CD4-positive, alpha-beta T cell treated with Interleukin-21 for 1 hour (primary cell): Measurements from ENCODE around the gene FGF3.

ENCODE experiments used
- DNase-seq: peaks from one replicate; pipeline ENCODE4 v3.0.0-alpha.2; 2020

FGF3 gene

DNA sequence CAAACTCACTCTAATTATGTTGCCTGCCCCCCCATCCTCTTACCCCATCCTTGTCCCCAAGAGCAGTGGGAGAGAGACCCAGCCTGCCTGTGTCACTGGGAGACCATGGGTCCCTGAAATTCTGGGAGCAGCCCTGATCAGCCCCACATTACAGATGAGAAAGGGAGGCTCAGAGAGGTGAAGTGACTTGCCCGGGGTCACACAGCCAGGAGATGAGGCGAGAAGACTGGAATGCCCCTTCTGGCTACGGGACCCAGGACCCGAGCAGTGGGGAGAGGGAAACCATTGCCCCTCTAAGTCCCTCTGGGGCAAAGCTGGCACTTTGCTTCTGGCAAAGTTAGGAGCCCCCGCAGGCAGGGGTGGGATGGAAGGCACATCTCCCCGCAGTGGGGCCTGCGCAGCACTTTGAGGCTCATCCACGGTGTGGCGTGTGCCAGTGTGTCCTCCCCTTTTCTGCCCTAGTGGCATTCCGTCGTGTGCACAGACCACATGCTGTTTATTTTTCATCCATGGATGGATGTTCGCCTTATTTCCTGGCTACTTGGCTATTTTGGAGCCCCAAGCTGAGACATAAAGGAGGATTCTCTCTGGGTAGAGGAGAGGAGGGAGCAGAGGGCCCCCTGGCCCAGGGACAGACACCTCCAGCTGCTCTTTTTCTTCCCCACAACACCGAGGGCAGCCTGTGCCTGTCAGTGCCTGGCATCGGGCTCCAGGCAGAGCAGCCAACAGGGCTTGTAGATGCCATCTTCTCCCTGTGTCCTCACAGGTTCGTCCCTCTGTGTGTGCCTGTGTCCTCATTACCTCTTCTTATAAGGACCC is 3.7 kb upstream of the FGF3 start:
- no peak for DNase-seq

DNA sequence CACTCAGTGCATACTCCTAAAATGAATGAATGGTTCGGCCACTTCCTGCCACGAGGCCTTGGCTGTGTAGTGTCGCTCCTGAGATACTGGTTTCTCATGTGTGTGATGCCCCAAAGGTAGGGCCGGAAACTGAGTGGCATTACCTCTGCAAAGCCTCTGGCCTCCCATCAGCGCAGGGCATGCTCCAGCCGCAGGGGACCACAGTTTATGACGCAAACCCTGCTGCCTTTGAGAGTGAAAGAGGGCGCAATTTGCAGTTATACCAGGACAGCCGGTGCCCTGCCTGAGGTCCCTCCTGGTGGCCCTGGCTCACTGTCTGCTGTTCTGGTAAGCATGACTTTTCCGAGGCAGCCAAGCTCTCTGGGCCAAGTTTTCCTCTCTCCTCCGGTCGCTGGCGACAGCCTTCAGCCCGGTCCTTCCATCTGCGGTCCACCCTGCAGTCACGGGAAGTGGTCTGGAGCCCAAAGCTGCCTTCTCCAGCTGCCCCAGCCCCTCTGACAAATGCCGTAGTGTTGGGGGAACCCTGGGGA is 2.4 kb upstream of the FGF3 start:
- DNase-seq = no peak

DNA sequence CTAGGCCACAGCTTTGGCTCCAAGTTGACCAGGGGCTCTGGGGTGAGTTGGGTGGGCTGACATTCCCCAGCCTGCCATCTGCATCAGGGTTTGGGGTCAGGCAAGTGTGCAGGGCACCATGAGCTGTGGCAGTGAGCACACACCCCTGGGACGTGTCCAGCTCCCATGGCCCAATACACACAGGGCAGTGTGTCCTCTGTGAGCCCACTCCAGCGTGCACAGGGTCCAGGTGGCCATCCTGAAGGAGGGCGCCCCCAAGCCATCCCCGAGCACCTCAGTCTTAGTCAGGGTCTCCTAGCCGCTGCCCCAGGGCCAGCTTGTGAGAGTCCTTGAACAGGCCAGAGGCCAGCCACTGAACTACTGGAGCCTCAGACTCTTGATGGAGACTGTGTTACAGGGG is 1.2 kb upstream of the FGF3 start:
- no peak for DNase-seq

DNA sequence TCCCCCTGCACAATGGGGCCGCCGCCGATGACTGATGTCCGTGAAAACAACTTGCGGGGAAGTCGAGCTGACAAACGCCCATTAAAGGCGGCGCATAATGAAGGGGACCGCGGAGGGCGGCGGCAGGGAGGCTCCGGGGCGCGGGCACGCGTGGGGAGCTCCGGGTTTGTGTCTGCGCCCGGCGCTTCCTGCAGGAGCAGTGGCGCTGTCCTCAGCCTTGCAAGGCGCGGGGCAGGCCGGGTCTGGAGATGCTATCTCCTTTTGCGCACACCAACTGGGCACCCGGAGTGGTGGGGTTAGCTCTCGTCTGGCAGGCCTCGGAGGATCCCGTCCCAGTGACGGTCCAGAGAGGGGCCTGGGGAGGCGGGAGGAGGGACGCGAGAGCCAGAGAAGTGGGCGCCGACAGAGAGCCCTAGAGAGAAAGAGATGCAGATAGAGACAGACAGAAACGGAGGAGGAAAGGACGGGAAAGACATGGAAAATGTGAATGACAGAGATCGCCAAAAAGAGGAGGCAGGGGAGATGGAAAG is 390 bp upstream of the FGF3 start:
- no peak for DNase-seq

DNA sequence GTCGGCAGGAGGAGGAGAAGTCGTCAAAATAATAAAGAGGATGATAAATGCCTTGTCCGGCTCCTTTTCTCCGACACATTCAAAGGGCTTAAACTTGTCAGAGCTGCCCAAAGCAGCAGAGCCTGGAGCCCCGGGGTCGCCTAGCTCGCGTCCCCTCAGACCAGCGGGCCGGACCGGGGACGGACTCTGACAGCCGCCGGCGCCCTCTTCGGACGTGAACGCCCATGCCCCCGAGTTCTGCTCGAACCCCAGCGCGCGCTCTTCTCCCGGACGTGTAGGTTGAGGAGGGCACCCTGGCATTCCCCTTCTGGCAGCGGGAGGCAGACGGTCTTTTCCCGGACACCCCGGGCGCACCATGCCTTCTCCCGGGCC is 999 bp downstream of the FGF3 start:
- no peak for DNase-seq

DNA sequence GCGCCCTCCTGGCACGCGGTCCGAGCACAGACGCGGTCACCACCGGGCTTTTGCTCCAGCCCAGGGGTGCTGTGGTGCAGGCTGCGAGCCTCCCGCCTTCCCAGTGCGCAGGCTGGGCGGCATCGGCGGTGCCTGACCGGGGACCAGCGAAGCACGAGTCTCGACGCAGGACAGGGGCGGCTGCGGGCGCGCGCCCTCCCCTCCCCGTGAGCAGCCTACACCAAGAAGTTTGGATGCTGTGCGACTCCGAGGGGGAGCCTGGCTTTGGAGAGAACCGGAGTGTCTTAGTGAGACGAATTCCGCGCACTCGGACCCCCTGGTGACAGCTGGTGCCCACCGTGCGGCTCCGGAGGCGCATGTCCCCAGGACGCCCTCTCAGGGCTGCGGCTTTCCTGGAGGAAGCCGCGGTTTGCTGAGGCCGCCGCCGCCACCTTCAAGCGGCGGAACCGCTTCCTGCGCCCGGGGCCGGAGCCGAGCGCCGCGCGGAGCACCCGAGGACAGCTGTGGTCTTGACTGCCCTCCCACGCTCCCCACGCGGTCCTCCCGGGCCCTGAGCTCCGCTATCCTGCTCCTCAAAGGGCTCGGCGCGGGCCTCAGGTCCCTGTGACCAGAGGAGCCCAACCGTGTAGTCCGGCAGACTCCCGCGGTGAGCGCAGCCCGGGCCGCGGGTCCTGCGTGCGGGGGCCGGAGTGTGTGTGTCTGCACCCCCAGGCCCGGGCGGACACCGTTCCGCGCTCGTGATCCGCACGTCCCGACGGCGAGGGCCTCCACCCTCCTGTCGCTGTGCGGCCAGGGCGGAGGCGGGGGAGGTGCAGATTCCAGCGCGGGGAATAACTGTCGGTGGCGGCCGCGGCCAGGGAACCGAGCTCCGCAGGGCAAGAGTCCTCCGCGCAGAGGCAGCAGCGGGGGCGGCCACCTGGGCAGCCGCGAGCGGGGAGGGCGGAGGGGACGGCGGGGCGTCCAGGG is 1.7 kb downstream of the FGF3 start:
- no peak for DNase-seq

DNA sequence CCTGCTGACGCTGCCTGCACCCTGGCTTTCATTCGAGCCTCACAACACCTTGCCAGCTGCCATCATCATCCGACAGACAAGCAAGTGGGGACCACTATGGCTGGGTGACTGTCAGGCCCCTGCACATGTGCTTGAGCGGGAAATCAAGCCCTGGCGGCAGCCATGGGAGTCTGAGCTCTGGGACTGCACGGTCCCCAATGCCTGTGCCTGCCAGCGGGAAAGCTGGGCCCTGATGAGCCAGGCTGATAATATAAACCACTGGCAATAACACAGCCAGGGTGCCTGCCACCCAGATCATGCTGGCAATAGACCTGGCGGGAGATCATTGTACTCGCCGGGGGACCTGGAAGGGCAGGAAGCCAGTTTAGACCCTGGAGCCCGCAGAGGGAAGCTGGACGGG is 2.5 kb downstream of the FGF3 start:
- DNase-seq = no peak

DNA sequence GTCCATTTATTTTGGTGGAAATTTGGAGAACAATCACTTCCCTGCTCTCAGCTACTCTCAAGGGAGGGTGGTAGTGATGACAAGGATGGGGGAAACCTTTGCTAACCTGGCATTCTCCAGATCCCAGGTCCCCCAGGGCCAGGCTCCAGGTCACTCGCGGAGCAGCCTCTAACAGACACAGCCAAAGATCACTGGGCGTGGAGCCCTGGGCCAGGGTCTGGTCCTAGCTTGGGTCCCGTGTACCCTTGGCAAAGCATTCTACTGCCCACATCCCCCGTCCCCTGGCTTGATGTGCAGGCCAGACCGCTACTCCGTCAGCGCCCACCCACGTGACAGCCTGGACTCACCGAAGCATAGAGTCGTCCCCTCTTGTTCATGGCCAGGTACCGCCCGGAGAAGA is 3.2 kb downstream of the FGF3 start:
- no peak for DNase-seq

DNA sequence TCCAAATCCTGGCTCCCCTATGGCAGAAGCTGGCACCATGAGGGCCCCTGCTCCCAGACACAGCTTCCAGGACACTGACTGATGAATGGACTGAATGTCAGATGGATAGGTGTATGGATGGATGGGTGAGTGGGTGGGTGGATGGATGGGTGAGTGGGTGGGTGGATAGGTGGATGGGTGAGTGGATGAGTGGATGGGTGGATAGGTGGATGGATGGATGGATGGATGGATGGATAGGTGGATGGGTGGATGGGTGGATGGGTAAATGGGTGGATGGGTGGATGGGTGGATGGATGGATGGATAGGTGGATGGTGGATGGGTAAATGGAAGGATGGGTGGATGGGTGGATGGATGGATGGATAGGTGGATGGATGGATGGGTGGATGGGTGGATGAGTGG is 4.3 kb downstream of the FGF3 start:
- DNase-seq = no peak

DNA sequence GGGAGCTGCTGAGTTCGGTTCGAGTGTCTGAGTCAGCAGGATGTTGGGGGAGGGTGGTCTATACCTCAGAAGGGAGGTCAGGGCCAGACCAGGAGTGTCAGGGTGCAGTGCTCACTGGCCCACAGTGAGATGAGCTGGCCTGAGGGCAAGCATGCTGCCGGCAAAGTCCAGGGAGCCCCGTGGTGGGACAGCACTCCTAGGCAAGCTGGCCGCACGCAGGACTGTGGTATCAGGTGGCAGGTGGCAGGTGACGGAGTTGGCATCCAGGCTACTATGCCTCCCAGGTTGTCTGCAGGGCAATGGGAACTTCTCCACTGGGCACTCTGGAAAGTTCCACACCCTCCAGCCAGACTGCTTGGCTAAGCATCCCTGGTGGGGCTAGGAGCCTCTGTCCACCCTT is 4.8 kb downstream of the FGF3 start:
- DNase-seq = no peak

DNA sequence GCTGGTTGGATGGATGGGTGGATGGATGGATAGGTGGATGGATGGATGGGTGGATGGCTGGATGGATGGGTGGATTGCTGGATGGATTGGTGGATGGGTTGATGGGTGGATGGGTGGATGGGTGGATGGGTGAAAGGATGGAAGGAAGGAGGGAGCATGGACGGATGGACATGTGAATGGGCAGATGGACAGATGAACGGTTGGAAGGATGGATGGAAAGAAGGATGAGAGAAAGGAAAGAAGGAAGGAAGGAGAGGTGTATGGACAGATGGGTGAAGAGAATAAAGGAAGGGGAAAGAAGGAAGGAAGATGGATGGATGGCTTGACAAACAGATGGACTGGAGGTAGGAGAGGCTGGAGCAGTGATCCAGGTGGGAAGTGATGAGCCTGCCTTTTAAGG is 5.4 kb downstream of the FGF3 start:
- DNase-seq = no peak

DNA sequence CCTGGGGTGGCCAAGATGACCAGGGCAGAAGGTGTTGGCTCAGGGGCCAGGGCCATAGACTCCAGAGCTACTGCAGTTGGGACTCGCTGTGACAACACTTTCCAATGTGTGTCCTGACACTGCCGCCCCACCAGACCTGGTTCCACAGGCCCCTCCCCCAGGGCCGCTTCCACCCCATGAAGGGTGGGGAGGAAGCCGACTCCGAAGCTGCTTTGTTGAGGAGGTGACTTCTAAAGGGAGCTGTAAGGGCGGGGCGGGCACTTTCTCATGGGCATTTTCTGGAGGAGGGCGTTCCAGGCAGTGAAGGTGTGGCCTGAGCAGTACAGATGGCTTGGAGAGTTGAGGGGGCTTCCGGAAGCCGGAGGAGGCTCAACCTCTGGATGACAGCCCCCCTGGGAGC is 6.3 kb downstream of the FGF3 start:
- DNase-seq = no peak

DNA sequence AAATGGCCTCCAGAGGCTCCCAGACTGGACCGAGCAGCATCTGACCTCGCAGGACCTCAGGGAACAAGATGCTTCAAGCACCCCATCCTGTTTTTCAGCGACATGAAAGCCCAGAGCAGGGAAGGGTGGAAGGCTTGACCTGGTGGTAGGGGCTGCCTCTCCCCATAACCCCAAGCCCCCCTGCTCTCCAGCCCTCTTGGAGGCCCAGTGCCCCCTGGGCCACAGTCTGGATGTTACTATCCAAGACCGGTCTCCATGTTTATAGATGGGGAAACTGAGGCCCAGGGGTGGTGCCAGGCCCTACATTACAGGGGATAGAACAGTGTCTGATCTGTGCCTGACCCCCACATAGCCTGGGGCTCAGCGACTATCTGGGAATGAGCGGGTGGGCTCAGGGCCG is 7.0 kb downstream of the FGF3 start:
- no peak for DNase-seq

DNA sequence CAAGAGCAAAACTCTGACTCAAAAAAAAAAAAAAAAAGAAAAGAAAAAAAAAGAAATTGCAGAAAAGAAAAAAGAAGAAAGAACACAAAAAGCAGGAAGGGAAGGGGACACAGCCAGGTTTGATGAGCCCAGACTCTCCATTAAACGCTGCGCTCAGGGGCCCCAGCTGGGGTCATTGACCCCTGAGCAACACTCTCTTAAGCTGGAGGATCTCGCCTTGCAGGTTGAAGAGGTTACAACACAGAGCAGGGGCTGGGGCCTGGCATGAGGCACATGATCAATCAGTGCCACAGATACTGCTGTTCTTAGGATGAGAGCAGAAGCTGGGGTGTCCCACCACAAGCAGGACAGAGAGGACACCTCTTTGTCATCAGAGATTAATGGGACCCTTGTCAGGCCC is 7.8 kb downstream of the FGF3 start:
- no peak for DNase-seq

DNA sequence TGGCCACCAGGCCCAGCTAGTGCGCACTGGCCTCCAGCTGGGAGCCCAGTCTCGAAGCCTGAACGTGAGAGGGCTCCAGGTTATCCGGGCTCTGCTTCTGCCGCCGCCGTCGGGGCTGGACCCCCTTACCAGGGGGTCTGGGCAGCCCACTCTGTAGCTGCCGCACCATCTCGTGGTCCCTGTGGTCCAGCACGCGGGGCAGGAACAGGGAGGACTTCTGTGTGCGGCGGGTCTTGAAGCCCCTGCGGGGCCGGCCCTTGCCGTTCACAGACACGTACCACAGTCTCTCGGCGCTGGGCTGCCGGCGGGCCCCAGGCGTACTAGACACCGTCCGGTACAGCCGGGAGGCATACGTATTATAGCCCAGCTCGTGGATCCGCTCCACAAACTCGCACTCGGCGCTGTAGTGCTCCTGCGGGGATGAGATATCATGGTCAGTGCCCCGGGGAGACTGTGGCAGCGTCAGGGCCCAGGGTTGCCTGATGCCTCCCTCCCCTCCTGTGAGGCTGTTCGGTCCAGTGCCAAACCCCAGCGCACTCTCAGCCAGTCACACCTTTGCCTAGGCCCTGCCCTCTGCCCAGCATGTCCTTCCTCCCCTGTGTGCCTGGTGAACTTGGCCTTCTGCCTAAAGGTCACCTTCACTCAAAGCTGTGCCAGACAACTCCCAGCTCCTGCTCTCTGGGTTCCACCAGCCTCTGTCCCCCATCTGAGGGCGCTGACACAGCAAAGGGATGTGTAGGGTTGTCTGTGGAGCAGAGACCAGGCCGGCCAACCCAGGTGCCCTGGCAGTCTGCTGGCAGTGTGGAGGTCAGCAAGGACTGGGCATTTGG is 8.7 kb downstream of the FGF3 start:
- no peak for DNase-seq

DNA sequence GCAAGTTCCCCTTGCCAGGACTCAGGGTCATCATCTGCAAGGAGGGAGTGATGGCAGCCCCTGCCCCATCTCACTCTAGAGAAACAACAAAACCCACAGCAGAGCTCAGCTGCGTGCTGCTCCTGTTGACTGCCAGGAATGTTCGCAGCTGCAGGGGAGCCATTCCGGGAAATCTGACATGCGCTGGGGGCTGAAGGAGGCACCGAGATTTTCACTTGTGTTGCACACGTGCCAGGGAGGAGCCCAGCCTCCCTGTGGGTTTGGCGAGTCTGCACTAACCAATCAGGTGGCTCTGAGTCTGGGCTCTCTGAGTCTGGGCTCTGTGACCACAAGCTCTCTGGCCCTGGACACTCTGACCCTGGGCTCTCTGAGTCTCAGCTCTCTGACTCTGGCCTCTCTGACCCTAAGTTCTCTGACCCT is 10.5 kb downstream of the FGF3 start:
- no peak for DNase-seq

DNA sequence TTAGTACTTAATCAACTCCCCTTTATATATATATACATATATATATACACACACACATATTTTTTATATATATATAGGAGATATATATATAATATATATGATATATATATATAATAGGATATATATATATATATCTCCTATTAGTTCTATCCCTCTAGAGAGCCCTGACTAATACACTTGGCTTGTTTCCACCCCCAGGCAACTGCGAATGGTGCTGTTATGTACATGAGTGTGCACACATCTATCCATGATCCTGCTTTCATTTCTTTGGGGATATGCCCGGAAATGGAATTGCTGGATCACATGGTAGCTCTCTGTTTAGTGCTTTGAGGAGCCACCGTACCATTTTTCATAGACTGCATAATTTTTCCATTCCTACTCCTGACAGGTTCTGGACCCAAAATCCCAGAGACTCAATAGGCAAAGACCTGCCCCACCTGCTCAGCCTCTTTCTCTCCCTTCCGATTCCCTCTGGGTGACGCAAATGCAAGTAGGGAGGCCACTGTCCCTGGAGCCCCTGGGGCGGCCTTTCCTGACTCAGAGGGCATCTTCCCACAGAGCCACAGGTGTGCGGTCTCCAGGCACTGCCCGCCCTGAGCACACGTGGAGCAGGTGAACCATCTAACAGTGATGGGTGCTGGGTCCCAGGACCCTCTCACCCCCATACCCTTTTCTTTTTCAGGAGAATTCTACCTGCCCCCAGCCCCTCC is 12.0 kb downstream of the FGF3 start:
- DNase-seq = no peak

DNA sequence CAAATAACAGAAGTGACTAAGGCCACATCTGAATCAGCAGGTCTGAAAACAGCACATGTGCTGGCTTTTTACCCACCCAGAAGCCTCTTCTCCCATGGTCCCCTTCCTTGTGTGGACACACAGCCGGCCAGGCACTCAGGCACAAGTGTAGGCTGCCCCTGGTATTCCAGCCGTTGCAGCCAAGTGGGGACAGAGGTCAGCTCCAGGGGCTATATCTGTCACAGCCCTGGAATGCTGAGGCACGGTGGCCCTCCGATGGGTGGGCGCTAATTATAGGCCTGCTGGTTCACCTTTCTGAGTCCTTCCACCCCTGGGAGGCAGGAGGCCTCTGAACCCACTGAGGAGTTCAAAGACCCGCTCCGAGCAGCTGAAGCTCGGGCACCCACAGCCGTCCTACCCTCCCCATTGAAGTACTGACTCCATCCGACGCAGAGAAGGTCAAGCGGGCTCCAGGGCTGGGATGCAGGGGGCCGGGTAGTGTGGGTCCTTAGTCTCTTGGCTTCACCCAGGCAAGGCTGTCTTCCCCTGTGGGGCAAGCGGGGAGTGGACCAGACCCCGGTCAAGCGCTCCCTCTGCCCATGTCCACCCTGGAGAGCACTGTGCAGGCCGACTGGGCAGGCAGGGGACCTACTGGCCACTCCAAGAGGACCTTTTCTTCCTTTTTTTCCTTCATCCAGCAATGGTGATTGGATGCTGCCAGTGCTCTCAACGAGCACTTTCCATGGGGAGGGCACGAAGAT is 14.3 kb downstream of the FGF3 start:
- no peak for DNase-seq

DNA sequence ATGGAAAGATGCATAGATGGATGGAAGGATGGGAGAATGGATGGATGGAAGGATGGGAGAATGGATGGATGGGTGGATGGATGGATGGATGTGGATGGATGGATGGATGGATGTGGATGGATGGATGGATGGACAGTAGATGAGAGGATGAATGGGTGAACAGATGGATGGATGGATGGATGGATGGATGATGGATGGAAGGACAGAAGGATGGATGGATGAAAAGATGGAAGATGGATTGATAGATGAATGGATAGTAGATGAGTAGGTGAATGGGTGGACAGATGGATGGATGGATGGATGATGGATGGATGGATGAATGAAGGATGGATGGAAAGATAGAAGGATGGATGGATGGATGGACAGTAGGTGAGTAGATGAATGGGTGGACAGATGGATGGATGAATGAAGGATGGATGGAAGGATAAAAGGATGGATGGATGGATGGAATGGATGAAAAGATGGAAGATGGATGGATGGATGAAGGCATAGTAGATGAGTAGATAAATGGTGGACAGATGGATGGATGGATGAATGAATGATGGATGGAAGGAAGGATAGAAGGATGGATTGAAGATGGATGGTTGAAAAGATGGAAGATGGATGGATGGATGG is 15.5 kb downstream of the FGF3 start:
- DNase-seq = no peak

DNA sequence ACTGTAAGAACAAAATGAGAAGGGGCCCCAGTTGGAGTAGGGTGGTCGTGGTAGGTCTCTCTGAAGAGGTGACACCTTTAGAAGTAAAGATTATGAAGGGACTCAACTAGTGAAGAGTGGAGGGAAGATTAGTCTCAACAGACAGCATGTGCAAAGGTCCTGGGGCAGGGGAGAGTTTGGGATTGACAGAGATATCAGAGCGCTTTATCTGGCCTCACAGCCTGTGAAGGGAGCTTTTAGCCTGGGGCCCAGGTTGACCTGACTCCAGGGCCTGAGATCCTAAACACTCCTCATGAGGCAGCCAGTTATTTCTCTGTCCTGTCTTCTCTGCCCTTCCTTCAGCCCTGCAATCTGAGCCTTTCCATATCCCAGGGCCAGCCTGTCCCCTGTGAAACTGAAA is 16.2 kb downstream of the FGF3 start:
- DNase-seq = no peak

DNA sequence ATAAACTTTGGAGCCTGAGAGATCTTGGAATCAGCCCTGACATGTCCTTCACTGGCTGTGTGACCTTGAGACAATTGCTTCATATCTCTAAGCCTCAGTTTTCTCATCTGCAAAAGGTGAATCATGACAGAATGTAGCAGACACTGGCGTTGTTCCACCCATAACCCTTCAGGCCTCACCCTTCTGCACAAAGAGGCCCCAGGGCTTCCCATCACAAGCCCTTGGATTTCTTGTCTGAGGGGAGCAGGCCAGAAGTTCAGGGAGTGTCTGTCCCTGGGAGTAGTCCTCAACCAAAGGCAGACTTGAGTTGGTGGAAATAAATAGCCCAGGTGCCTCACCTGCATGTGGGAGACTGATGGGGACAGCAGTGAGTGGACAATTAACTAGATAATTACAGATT is 16.6 kb downstream of the FGF3 start:
- no peak for DNase-seq
